GM12878 (cell line): ENCODE measurements around the gene TET2. TPM values are rescaled to one million over a fixed set of nuclear protein-coding genes. Genes with fewer than 3 reads are reported as not detected.

Source experiments
- ASH2L ChIP-seq: fragments of 300-600, 200-600 bp; sonication (generic); IDR thresholded peaks from 2 replicates; pipeline ENCODE4 v1.6.1; 2017; ENCODE audit warnings: low read depth, mild to moderate bottlenecking, borderline replicate concordance
- BRCA1 ChIP-seq: IDR thresholded peaks from 2 replicates; pipeline ENCODE4 v1.6.1; 2011; ENCODE audit warnings: low read depth, low read length, improper control_type of control experiment
- CHD4 ChIP-seq: fragments of 200-600 bp; sonication (generic); IDR thresholded peaks from 2 replicates; pipeline ENCODE4 v1.6.1; 2016; ENCODE audit warnings: mild to moderate bottlenecking
- DPF2 ChIP-seq: fragments of 450-650 bp; IDR thresholded peaks from 2 replicates; pipeline ENCODE4 v1.6.1; 2017; ENCODE audit warnings: mild to moderate bottlenecking
- EED ChIP-seq: sonication (generic); IDR thresholded peaks from 2 replicates; pipeline ENCODE4 v1.6.1; 2016; ENCODE audit warnings: antibody characterized with exemption, low read depth
- EP300 ChIP-seq, 2 experiments: fragments of 150-350 bp in 1 of 2; IDR thresholded peaks; 2 replicates each; pipeline ENCODE4 v1.6.1; 2011 to 2012; ENCODE audit warnings: low read depth in 2 of 2, low read length in 2 of 2, borderline replicate concordance in 1 of 2, improper control_type of control experiment in 1 of 2, inconsistent platforms in 1 of 2; ENCODE audit not compliant: control insufficient read depth in 1 of 2
- JUNB ChIP-seq: IDR thresholded peaks from 2 replicates; pipeline ENCODE4 v1.6.1; 2016; ENCODE audit warnings: antibody characterized with exemption, mild to moderate bottlenecking
- MXI1 ChIP-seq: fragments of 150-350 bp; IDR thresholded peaks from 2 replicates; pipeline ENCODE4 v1.6.1; 2011; ENCODE audit warnings: low read depth, mild to moderate bottlenecking, inconsistent platforms, low read length, improper control_type of control experiment
- NFIC ChIP-seq: IDR thresholded peaks from 2 replicates; pipeline ENCODE4 v1.6.1; 2012; ENCODE audit warnings: low read depth, mild to moderate bottlenecking, inconsistent platforms, low read length, moderate library complexity
- NFYB ChIP-seq: IDR thresholded peaks from 2 replicates; pipeline ENCODE4 v1.6.1; 2011; ENCODE audit warnings: low read depth, mild to moderate bottlenecking, low read length, improper control_type of control experiment, moderate library complexity; ENCODE audit not compliant: insufficient read depth
- PAX5 ChIP-seq: IDR thresholded peaks from 2 replicates; pipeline ENCODE4 v1.6.1; 2011; ENCODE audit warnings: low read depth, low read length, borderline replicate concordance
- RAD21 ChIP-seq: IDR thresholded peaks from 2 replicates; pipeline ENCODE4 v1.6.1; 2011; ENCODE audit warnings: mild to moderate bottlenecking, low read depth, low read length, moderate library complexity; ENCODE audit not compliant: insufficient read depth
- RCOR1 ChIP-seq: conservative IDR thresholded peaks from 2 replicates; pipeline ENCODE4 v1.6.1; 2012; ENCODE audit warnings: low read depth, low read length, improper control_type of control experiment
- SMARCA5 ChIP-seq: fragments of 450-650 bp; IDR thresholded peaks from 2 replicates; pipeline ENCODE4 v1.6.1; 2017; ENCODE audit warnings: mild to moderate bottlenecking
- ZBTB4 ChIP-seq: fragments of 450-650 bp; formaldehyde crosslinking; IDR thresholded peaks from 2 replicates; pipeline ENCODE4 v1.4.0; 2022; ENCODE audit warnings: mild to moderate bottlenecking, moderate library complexity
- ZNF217 ChIP-seq: fragments of 450-650 bp; IDR thresholded peaks from 2 replicates; pipeline ENCODE4 v1.6.1; 2017; ENCODE audit warnings: antibody characterized with exemption, mild to moderate bottlenecking
- ZNF622 ChIP-seq: fragments of 450-650 bp; IDR thresholded peaks from 2 replicates; pipeline ENCODE4 v1.6.1; 2017; ENCODE audit warnings: mild to moderate bottlenecking, inconsistent platforms
- polyA plus RNA-seq, 11 experiments: library from polyadenylated mRNA; depleted of rRNA in 4 of 11; unstranded in 6 of 11; stranded (reverse) in 5 of 11; fragments of >200 nt; fragmentation: Nextera tagmentation in 4 of 11; fragmentation: Illumina TruSeq in 1 of 11; extraction: Ambion mirVana in 4 of 11; extraction: Trizol in 1 of 11; gene quantifications; 1 replicate in 1 of 11; 2 replicates in 10 of 11; pipeline versions ENCODE4 v1.2.1 to v1.2.3, GENCODE V29; 2011 to 2016; ENCODE audit warnings: inconsistent platforms in 2 of 11, missing spikeins in 2 of 11, low read depth in 1 of 11
- total RNA-seq, 4 experiments: library from RNA; depleted of rRNA in 3 of 4; stranded (reverse); fragments of >200 nt in 3 of 4; fragmentation: Illumina TruSeq in 1 of 4; extraction: Trizol in 1 of 4; gene quantifications; 2 replicates each; pipeline versions ENCODE4 v1.2.1 to v1.2.3, GENCODE V29; 2013 to 2021
- TF ChIP-seq, protein P1 (sequence below): fragments of 450-650 bp; IDR thresholded peaks from 2 replicates; pipeline ENCODE4 v1.6.1; 2017; ENCODE audit warnings: mild to moderate bottlenecking, low read depth, inconsistent platforms; ENCODE audit not compliant: poor library complexity, severe bottlenecking
- TF ChIP-seq, protein P2 (sequence below): IDR thresholded peaks from 2 replicates; pipeline ENCODE4 v1.6.1; 2012; ENCODE audit warnings: improper control_type of control experiment, low read depth, low read length; ENCODE audit not compliant: insufficient replicate concordance

TET2 gene
- total and polyA plus RNA-seq, 10 of the 15 experiments (the other 5 are each of a cell fraction or from before 2014, with no cell fraction given): 3.7 to 49.0 (median 27.5) TPM

DNA sequence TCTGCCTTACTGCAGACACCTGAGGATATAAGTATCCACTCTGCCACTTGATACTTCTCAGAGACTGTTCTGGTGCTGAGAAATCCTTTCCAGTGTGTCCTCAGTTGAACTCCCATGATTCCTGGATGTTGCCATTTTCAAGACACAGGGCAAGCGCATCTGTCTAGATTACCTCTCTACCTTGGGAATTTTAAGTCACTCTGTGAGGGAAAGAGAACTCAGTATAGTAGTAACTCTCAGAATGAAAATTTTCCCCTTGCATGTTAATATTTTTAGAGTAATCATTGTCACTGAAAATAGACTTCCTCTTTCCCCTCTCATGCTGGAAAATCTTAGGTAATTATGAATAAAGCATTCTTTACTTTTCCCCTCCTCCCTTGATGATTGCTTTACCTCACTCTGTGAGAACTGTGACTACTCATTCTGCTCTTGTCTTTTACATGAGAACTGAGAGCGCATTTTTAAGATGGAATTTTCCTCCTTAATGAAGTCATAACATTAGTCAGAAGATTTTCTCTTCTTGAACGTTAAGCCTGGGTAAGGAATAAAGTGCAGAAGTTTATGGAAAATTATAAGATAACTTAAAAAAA, 45.0 kb downstream of the TET2 start (continued):
- peak; percentile 34; the same call in 1 of the 2 replicates for TF ChIP-seq RAD21
- peak; percentile 72; the same call in 1 of the 2 replicates for TF ChIP-seq EED
- TF ChIP-seq MXI1: peak; percentile 19; the same call in 1 of the 2 replicates
- no peak for TF ChIP-seq ASH2L
- peak; percentile 41; the same call in 1 of the 2 replicates for TF ChIP-seq DPF2
- TF ChIP-seq NFIC: peak; percentile 98
- TF ChIP-seq, protein P1, sequence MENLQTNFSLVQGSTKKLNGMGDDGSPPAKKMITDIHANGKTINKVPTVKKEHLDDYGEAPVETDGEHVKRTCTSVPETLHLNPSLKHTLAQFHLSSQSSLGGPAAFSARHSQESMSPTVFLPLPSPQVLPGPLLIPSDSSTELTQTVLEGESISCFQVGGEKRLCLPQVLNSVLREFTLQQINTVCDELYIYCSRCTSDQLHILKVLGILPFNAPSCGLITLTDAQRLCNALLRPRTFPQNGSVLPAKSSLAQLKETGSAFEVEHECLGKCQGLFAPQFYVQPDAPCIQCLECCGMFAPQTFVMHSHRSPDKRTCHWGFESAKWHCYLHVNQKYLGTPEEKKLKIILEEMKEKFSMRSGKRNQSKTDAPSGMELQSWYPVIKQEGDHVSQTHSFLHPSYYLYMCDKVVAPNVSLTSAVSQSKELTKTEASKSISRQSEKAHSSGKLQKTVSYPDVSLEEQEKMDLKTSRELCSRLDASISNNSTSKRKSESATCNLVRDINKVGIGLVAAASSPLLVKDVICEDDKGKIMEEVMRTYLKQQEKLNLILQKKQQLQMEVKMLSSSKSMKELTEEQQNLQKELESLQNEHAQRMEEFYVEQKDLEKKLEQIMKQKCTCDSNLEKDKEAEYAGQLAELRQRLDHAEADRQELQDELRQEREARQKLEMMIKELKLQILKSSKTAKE: peak; percentile 74
- TF ChIP-seq RCOR1: peak; percentile 59; the same call in 1 of the 2 replicates
- TF ChIP-seq ZNF217: peak; percentile 91
- TF ChIP-seq BRCA1: no peak
- TF ChIP-seq EP300 (IDR thresholded peaks at IDR 0.05; ENCODE audit: borderline replicate concordance in 1 of 2, control insufficient read depth in 1 of 2, low read depth in 2 of 2, low read length in 2 of 2): peak in 1 of 2 experiments; percentile 72; a peak in 2 of 4 replicates
- TF ChIP-seq NFYB: 0 out of 2 replicates have a peak, but pooled peaks have one; percentile 7
- TF ChIP-seq CHD4: no peak
- TF ChIP-seq, protein P2, sequence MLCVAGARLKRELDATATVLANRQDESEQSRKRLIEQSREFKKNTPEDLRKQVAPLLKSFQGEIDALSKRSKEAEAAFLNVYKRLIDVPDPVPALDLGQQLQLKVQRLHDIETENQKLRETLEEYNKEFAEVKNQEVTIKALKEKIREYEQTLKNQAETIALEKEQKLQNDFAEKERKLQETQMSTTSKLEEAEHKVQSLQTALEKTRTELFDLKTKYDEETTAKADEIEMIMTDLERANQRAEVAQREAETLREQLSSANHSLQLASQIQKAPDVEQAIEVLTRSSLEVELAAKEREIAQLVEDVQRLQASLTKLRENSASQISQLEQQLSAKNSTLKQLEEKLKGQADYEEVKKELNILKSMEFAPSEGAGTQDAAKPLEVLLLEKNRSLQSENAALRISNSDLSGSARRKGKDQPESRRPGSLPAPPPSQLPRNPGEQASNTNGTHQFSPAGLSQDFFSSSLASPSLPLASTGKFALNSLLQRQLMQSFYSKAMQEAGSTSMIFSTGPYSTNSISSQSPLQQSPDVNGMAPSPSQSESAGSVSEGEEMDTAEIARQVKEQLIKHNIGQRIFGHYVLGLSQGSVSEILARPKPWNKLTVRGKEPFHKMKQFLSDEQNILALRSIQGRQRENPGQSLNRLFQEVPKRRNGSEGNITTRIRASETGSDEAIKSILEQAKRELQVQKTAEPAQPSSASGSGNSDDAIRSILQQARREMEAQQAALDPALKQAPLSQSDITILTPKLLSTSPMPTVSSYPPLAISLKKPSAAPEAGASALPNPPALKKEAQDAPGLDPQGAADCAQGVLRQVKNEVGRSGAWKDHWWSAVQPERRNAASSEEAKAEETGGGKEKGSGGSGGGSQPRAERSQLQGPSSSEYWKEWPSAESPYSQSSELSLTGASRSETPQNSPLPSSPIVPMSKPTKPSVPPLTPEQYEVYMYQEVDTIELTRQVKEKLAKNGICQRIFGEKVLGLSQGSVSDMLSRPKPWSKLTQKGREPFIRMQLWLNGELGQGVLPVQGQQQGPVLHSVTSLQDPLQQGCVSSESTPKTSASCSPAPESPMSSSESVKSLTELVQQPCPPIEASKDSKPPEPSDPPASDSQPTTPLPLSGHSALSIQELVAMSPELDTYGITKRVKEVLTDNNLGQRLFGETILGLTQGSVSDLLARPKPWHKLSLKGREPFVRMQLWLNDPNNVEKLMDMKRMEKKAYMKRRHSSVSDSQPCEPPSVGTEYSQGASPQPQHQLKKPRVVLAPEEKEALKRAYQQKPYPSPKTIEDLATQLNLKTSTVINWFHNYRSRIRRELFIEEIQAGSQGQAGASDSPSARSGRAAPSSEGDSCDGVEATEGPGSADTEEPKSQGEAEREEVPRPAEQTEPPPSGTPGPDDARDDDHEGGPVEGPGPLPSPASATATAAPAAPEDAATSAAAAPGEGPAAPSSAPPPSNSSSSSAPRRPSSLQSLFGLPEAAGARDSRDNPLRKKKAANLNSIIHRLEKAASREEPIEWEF: peak; percentile 14
- TF ChIP-seq ZNF622: no peak
- TF ChIP-seq JUNB: peak; percentile 85
- no peak for TF ChIP-seq SMARCA5
- no peak for TF ChIP-seq ZBTB4 (CRISPR knock-in tag)
- 0 out of 2 replicates have a peak, but pooled peaks have one; percentile 20 for TF ChIP-seq PAX5
